Astrocyte (in vitro differentiated cells and primary cell): ENCODE measurements around the gene TP53AIP1. TPM values are rescaled to one million over a fixed set of nuclear protein-coding genes. Genes with fewer than 3 reads are reported as not detected.

Experiments
- DNase-seq: peaks from one replicate; pipeline ENCODE4 v3.0.0-alpha.2; 2010; ENCODE audit warnings: low read depth
- FAIRE-seq: peaks from 2 replicates; lab custom pipeline; 2011; peaks lifted over from hg19 to GRCh38; lab: Jason Lieb, UNC
- H2AFZ ChIP-seq: 2 replicates; pipeline ENCODE4 v1.6.0; 2012; ENCODE audit warnings: low read depth, low read length, inconsistent platforms
- H3K27ac ChIP-seq: 2 replicates; pipeline ENCODE4 v1.5.1; 2011; ENCODE audit warnings: low read depth, low read length, inconsistent platforms
- H3K27me3 ChIP-seq: 2 replicates; pipeline ENCODE4 v1.6.0; 2011; ENCODE audit warnings: low read length, inconsistent platforms; ENCODE audit not compliant: insufficient read depth
- H3K36me3 ChIP-seq: 2 replicates; pipeline ENCODE4 v1.5.1; 2011; ENCODE audit warnings: low read length, inconsistent platforms; ENCODE audit not compliant: insufficient read depth
- H3K4me1 ChIP-seq: 2 replicates; pipeline ENCODE4 v1.5.1; 2011; ENCODE audit warnings: low read length, inconsistent platforms; ENCODE audit not compliant: insufficient read depth
- H3K4me2 ChIP-seq: 2 replicates; pipeline ENCODE4 v1.6.0; 2012; ENCODE audit warnings: low read length, inconsistent platforms
- H3K4me3 ChIP-seq: 2 replicates; pipeline ENCODE4 v1.5.1; 2011; ENCODE audit warnings: low read depth, mild to moderate bottlenecking, low read length, inconsistent platforms; ENCODE audit not compliant: insufficient read depth
- H3K79me2 ChIP-seq: 2 replicates; pipeline ENCODE4 v1.6.0; 2012; ENCODE audit warnings: mild to moderate bottlenecking, low read length, inconsistent platforms; ENCODE audit not compliant: insufficient read depth
- H3K9ac ChIP-seq: 2 replicates; pipeline ENCODE4 v1.6.0; 2012; ENCODE audit warnings: mild to moderate bottlenecking, low read length, inconsistent platforms
- H3K9me3 ChIP-seq: 2 replicates; pipeline ENCODE4 v1.5.1; 2012; ENCODE audit warnings: low read depth, mild to moderate bottlenecking, low read length, inconsistent platforms; ENCODE audit not compliant: insufficient read depth
- H4K20me1 ChIP-seq: 2 replicates; pipeline ENCODE4 v1.6.0; 2012; ENCODE audit warnings: low read length, inconsistent platforms; ENCODE audit not compliant: insufficient read depth
- H3K27ac Mint-ChIP-seq: one replicate; pipeline ENCODE4 v1.8.0; 2021; ENCODE audit warnings: mild to moderate bottlenecking, mixed read lengths; ENCODE audit not compliant: unreplicated experiment
- H3K27me3 Mint-ChIP-seq: one replicate; pipeline ENCODE4 v1.8.0; 2021; ENCODE audit warnings: low read depth, mixed read lengths; ENCODE audit not compliant: unreplicated experiment
- H3K36me3 Mint-ChIP-seq: one replicate; pipeline ENCODE4 v1.8.0; 2021; ENCODE audit warnings: low read depth, mixed read lengths; ENCODE audit not compliant: unreplicated experiment
- H3K4me1 Mint-ChIP-seq: one replicate; pipeline ENCODE4 v1.8.0; 2021; ENCODE audit warnings: low read depth, mixed read lengths; ENCODE audit not compliant: unreplicated experiment
- H3K4me3 Mint-ChIP-seq: one replicate; pipeline ENCODE4 v1.8.0; 2021; ENCODE audit warnings: mild to moderate bottlenecking, moderate library complexity, mixed read lengths; ENCODE audit not compliant: unreplicated experiment
- H3K9me3 Mint-ChIP-seq: one replicate; pipeline ENCODE4 v1.8.0; 2021; ENCODE audit warnings: mild to moderate bottlenecking, mixed read lengths; ENCODE audit not compliant: unreplicated experiment
- EZH2 ChIP-seq: IDR thresholded peaks from 2 replicates; pipeline ENCODE4 v1.6.1; 2012; ENCODE audit warnings: mild to moderate bottlenecking, low read length, inconsistent platforms; ENCODE audit not compliant: insufficient read depth
- total RNA-seq: library from RNA; stranded (reverse); gene quantifications from 2 replicates; pipeline ENCODE4 v1.2.1, GENCODE V29; 2021
- TF ChIP-seq, protein P1 (sequence below): IDR thresholded peaks from 2 replicates; pipeline ENCODE4 v1.5.1; 2011; ENCODE audit warnings: low read depth, mild to moderate bottlenecking, inconsistent platforms, low read length, moderate library complexity; ENCODE audit not compliant: insufficient read depth

Gene TP53AIP1
- total RNA-seq, 1 donor from 2014 or later, result 0.20 TPM

DNA sequence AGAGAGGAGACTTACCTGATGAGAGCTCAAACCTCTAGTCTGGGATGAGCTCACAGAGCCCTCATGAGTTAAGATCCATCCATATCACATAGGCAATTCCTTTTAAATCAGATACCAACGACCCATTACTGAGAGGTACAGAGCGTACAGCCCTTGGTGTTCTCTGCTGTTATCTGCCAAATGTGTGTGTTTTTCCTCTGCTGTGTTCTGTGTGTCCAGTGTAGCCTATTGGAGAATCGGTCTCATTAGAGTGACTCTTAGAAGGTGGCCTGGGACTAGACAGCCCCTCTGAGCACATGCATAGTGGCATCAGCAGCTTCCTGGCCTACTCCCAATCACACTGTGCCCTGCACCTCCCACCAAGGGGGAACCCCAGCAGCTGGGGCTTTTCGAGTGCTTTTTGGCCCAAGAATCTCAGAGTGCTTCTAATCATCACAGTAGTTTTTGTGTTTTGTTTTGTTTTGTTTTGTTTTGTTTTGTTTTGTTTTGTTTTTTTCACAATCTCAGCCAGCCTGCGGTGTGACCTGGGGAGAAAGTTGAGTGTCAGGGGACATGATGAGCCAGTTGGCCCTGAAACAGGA, 25.4 kb downstream of the TP53AIP1 start:
- H3K36me3 ChIP-seq, result no peaks in the 10 kb centered on the region
- H2AFZ ChIP-seq, result no peak overlapping the region
- H3K27me3 ChIP-seq, result peaks cover 12% of the 10 kb centered on the region
- H3K4me3 ChIP-seq, result no peak overlapping the region
- H3K9ac ChIP-seq, result no peak overlapping the region
- no peak overlapping the region for H3K27ac Mint-ChIP-seq
- no peaks in the 10 kb centered on the region for H3K9me3 ChIP-seq
- H3K4me1 Mint-ChIP-seq, result peaks cover 5% of the 10 kb centered on the region
- H3K79me2 ChIP-seq, result no peaks in the 10 kb centered on the region
- no peak overlapping the region for H3K4me3 Mint-ChIP-seq
- no peak for TF ChIP-seq EZH2
- TF ChIP-seq, protein P1, sequence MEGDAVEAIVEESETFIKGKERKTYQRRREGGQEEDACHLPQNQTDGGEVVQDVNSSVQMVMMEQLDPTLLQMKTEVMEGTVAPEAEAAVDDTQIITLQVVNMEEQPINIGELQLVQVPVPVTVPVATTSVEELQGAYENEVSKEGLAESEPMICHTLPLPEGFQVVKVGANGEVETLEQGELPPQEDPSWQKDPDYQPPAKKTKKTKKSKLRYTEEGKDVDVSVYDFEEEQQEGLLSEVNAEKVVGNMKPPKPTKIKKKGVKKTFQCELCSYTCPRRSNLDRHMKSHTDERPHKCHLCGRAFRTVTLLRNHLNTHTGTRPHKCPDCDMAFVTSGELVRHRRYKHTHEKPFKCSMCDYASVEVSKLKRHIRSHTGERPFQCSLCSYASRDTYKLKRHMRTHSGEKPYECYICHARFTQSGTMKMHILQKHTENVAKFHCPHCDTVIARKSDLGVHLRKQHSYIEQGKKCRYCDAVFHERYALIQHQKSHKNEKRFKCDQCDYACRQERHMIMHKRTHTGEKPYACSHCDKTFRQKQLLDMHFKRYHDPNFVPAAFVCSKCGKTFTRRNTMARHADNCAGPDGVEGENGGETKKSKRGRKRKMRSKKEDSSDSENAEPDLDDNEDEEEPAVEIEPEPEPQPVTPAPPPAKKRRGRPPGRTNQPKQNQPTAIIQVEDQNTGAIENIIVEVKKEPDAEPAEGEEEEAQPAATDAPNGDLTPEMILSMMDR, result no peak
- H3K36me3 Mint-ChIP-seq, result peaks cover 5% of the 10 kb centered on the region
- no peak for FAIRE-seq
- H3K4me2 ChIP-seq, result no peak overlapping the region
- H3K27ac ChIP-seq, result no peak overlapping the region
- no peaks in the 10 kb centered on the region for H4K20me1 ChIP-seq
- H3K27me3 Mint-ChIP-seq, result peaks cover 36% of the 10 kb centered on the region
- no peak for DNase-seq
- H3K4me1 ChIP-seq, result no peaks in the 10 kb centered on the region
- no peaks in the 10 kb centered on the region for H3K9me3 Mint-ChIP-seq

DNA sequence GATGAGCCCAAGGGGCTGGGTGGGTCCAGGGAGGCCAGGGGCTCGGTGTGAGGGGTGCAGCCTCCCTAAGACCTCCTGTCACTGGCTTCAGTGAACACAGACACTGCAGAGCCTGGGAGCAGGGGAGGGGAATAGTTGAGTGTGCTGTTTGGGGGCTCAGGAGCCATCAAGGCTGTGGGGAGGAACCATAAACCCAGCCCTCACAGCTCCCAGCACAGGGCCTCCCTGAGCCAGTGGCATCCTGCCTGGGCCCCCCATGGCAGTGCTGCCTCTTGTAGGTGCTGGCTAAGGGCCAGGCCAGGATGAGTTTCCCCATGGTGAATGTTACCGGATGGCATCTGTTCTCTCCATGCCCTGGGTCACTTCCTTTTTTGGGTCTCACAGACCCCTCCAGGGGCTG, 26.0 kb downstream of the TP53AIP1 start:
- no peaks in the 10 kb centered on the region for H3K79me2 ChIP-seq
- no peak overlapping the region for H3K4me3 ChIP-seq
- no peak overlapping the region for H3K4me2 ChIP-seq
- no peaks in the 10 kb centered on the region for H3K9me3 ChIP-seq
- no peak overlapping the region for H3K4me3 Mint-ChIP-seq
- no peak overlapping the region for H3K27ac ChIP-seq
- DNase-seq, result no peak
- peaks cover 5% of the 10 kb centered on the region for H3K4me1 Mint-ChIP-seq
- H3K36me3 Mint-ChIP-seq, result peaks cover 5% of the 10 kb centered on the region
- H3K27ac Mint-ChIP-seq, result no peak overlapping the region
- no peaks in the 10 kb centered on the region for H4K20me1 ChIP-seq
- H3K9me3 Mint-ChIP-seq, result peaks cover 2% of the 10 kb centered on the region
- no peak for TF ChIP-seq EZH2
- TF ChIP-seq, protein P1, result no peak
- peaks cover 12% of the 10 kb centered on the region for H3K27me3 ChIP-seq
- no peak overlapping the region for H3K9ac ChIP-seq
- no peak overlapping the region for H2AFZ ChIP-seq
- H3K4me1 ChIP-seq, result no peaks in the 10 kb centered on the region
- H3K27me3 Mint-ChIP-seq, result peaks cover 34% of the 10 kb centered on the region
- no peak for FAIRE-seq
- no peaks in the 10 kb centered on the region for H3K36me3 ChIP-seq

DNA sequence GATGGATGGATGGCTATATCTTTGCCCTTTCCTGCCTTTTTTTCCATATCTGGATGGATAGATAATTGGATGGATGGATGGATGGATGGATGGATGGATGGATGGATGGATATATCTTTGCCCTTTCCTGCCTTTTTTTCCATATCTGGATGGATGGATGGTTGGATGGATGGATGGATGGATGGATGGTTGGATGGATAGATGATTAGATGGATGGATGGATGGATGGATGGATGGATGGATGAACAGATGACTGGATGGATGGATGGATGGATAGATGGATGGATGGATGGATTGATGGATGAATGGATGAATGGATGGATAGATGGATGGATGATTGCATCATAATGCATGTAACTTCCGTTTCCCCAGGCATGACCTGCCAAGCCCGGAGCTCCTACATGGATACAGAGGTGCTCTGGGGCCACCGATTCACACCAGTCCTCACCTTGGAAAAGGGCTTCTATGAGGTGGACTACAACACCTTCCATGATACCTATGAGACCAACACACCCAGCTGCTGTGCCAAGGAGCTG, 26.6 kb downstream of the TP53AIP1 start:
- DNase-seq (no peak), FAIRE-seq (no peak)
- Mint-ChIP-seq H3K27me3 (peaks cover 33% of the 10 kb centered on the region), H3K36me3 (peaks cover 7% of the 10 kb centered on the region), H3K9me3 (peaks cover 3% of the 10 kb centered on the region), H3K4me3 (no peak overlapping the region), H3K4me1 (peaks cover 5% of the 10 kb centered on the region), H3K27ac (no peak overlapping the region)
- TF ChIP-seq EZH2, result no peak
- TF ChIP-seq, protein P1, result no peak
- H3K4me1 ChIP-seq, result no peaks in the 10 kb centered on the region
- no peaks in the 10 kb centered on the region for H3K36me3 ChIP-seq
- no peak overlapping the region for H2AFZ ChIP-seq
- no peak overlapping the region for H3K27ac ChIP-seq
- no peak overlapping the region for H3K9ac ChIP-seq
- no peaks in the 10 kb centered on the region for H4K20me1 ChIP-seq
- no peak overlapping the region for H3K4me3 ChIP-seq
- H3K9me3 ChIP-seq, result no peaks in the 10 kb centered on the region
- peaks cover 12% of the 10 kb centered on the region for H3K27me3 ChIP-seq
- no peak overlapping the region for H3K4me2 ChIP-seq
- no peaks in the 10 kb centered on the region for H3K79me2 ChIP-seq
